GM08714 (cell line): Measurements from ENCODE around the gene P2RY1.

Source experiments
- H3K4me3 ChIP-seq: fragments of 200-500 bp; sonication (Bioruptor generic); 2 replicates; pipeline ENCODE4 v1.5.1; 2014; ENCODE audit warnings: mild to moderate bottlenecking, low read length, inconsistent platforms
- ZNF274 ChIP-seq: IDR thresholded peaks from 2 replicates; pipeline ENCODE4 v1.6.1; 2012; ENCODE audit warnings: mild to moderate bottlenecking, low read depth, low read length

Gene P2RY1

GRCh38 chr3:152834776-152835600 lies at the start of gene P2RY1:
Gene P2RY1 (plus strand): TSS chr3:152835131. CDS start chr3:152835783, 652 bp downstream.
- H3K4me3 ChIP-seq, result peak within 1 kb of the TSS; percentile 85
- TF ChIP-seq ZNF274, result no peak

- TF ChIP-seq ZNF274, result no peak
- no peak overlapping the region for H3K4me3 ChIP-seq
These were observed 47.8 kb upstream of the P2RY1 start for GRCh38 chr3:152786977-152787681.

GRCh38 chr3:152790651-152791387 lies 44.1 kb upstream of the P2RY1 start:
- no peak for TF ChIP-seq ZNF274
- H3K4me3 ChIP-seq, result no peak overlapping the region

- H3K4me3 ChIP-seq, result no peak overlapping the region
- TF ChIP-seq ZNF274, result no peak
These were observed 41.0 kb upstream of the P2RY1 start for GRCh38 chr3:152793969-152794368.

GRCh38 chr3:152797751-152798432 lies 37.0 kb upstream of the P2RY1 start:
- no peak overlapping the region for H3K4me3 ChIP-seq
- no peak for TF ChIP-seq ZNF274

- no peak for TF ChIP-seq ZNF274
- H3K4me3 ChIP-seq, result no peak overlapping the region
These were observed 22.8 kb upstream of the P2RY1 start for GRCh38 chr3:152811974-152812760.

GRCh38 chr3:152817400-152817799 lies 17.5 kb upstream of the P2RY1 start:
- no peak overlapping the region for H3K4me3 ChIP-seq
- no peak for TF ChIP-seq ZNF274

GRCh38 chr3:152818027-152818426 lies 16.9 kb upstream of the P2RY1 start:
- TF ChIP-seq ZNF274, result no peak
- no peak overlapping the region for H3K4me3 ChIP-seq

GRCh38 chr3:152823173-152823572 lies 11.8 kb upstream of the P2RY1 start:
- TF ChIP-seq ZNF274, result no peak
- no peak overlapping the region for H3K4me3 ChIP-seq

GRCh38 chr3:152823781-152824180 lies 11.2 kb upstream of the P2RY1 start:
- no peak for TF ChIP-seq ZNF274
- no peak overlapping the region for H3K4me3 ChIP-seq

- H3K4me3 ChIP-seq, result no peak overlapping the region
- TF ChIP-seq ZNF274, result no peak
These were observed 9.4 kb upstream of the P2RY1 start for GRCh38 chr3:152825566-152825965.

- TF ChIP-seq ZNF274, result no peak
- H3K4me3 ChIP-seq, result no peak overlapping the region
These were observed 8.5 kb upstream of the P2RY1 start for GRCh38 chr3:152826476-152826875.

GRCh38 chr3:152827313-152827712 lies 7.6 kb upstream of the P2RY1 start:
- TF ChIP-seq ZNF274, result no peak
- H3K4me3 ChIP-seq, result no peak overlapping the region
